Thoracic aorta (tissue), 2 donors: Measurements from ENCODE around the gene ZBTB21. TPM values are rescaled to one million over a fixed set of nuclear protein-coding genes. Genes with fewer than 3 reads are reported as not detected.

Source experiments
- ATAC-seq: fragments of 150-250 bp; one replicate; pipeline ENCODE4 v1.8.0; 2017; ENCODE audit warnings: low read depth; ENCODE audit not compliant: insufficient number of reproducible peaks, low FRiP score
- DNase-seq: peaks from one replicate; pipeline ENCODE4 v3.0.0-alpha.2; 2020; ENCODE audit warnings: low spot score
- H3K27ac ChIP-seq, 2 donors: fragments of 200-600 bp; sonication (generic); 1 replicate in 1 of 2; 2 replicates in 1 of 2; pipeline ENCODE4 v1.5.1; 2016; ENCODE audit warnings: mild to moderate bottlenecking in 2 of 2, moderate library complexity in 2 of 2
- H3K27me3 ChIP-seq: fragments of 200-600 bp; sonication (generic); replicated peaks from 2 replicates; pipeline ENCODE4 v1.6.0; 2016; ENCODE audit warnings: mild to moderate bottlenecking; ENCODE audit not compliant: insufficient read depth
- H3K36me3 ChIP-seq: fragments of 200-600 bp; sonication (generic); one replicate; pipeline ENCODE4 v1.5.1; 2016
- H3K4me1 ChIP-seq, 2 donors: fragments of 200-600 bp; sonication (generic); 1 replicate in 1 of 2; 2 replicates in 1 of 2; pipeline versions ENCODE4 v1.5.1 to v1.6.0; 2016; ENCODE audit warnings: low read depth in 2 of 2, mild to moderate bottlenecking in 1 of 2; ENCODE audit not compliant: control insufficient read depth in 1 of 2
- H3K4me3 ChIP-seq: fragments of 200-600 bp; sonication (generic); 2 replicates; pipeline ENCODE4 v1.5.1; 2016; ENCODE audit warnings: mild to moderate bottlenecking
- H3K9me3 ChIP-seq: fragments of 200-600 bp; sonication (generic); 2 replicates; pipeline ENCODE4 v1.5.1; 2016
- total RNA-seq, 2 donors: library from RNA; depleted of rRNA; stranded (reverse); fragments of >200 nt; gene quantifications; one replicate each; pipeline versions ENCODE4 v1.1.0 to v1.2.3, GENCODE V29; 2016
- TF ChIP-seq, protein P1 (sequence below): fragments of 200-600 bp; sonication (generic); IDR thresholded peaks from one replicate; pipeline ENCODE4 v1.5.1; 2019; ENCODE audit warnings: antibody characterized with exemption

Gene ZBTB21
- total RNA-seq, 2 donors from 2014 or later = 16.5 to 23.8 TPM

DNA sequence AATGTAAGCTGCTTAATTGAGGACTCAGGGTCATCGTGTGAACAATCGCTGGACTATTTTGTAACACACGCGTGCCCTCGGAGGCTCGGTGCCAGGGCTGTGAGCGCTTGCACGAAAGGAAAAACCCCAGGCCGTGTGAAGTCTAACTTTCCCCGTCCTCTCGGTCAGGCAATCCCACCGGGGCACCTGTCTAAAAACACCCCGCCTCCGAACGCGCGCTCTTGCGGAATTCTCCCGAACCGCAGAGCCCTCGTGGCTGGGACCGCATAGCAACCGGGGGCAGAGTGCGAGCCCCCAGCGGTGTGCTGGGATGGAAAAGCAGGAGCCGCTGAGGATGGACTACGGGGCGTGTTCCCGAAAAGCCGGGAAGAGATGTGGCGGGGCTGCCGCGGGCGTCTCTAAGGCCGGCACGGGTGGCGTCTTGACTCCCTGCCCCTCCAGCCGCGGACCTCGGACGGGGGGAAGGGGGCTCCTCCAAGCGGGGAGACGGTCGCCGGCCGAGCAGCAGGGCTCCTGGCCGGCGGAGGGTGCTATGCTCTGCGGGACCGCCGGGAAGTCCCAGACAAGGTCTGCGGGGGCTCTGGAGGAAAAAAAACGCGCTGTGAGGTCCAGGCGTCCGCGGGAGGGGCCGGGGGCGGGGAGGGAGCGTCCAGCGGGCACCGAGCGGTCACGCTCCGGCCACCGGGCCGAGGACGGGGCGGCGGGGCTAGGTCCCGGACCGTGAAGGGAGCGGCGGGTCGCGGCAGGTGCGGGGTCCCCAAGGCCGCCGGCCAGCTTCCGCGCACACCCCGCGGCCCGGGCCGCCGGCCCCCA is 936 bp downstream of the ZBTB21 start:
- no peaks in the 10 kb centered on the region for H3K9me3 ChIP-seq
- DNase-seq (no peak), ATAC-seq (peak; percentile 18)
- H3K4me3 ChIP-seq = peak overlapping the region; percentile 83
- no peaks in the 10 kb centered on the region for H3K36me3 ChIP-seq
- H3K27me3 ChIP-seq = no peaks in the 10 kb centered on the region
- H3K27ac ChIP-seq = peak overlapping the region; percentile 98
- peaks cover 0 to 32% of the 10 kb centered on the region in 2 donors for H3K4me1 ChIP-seq
- TF ChIP-seq, protein P1, sequence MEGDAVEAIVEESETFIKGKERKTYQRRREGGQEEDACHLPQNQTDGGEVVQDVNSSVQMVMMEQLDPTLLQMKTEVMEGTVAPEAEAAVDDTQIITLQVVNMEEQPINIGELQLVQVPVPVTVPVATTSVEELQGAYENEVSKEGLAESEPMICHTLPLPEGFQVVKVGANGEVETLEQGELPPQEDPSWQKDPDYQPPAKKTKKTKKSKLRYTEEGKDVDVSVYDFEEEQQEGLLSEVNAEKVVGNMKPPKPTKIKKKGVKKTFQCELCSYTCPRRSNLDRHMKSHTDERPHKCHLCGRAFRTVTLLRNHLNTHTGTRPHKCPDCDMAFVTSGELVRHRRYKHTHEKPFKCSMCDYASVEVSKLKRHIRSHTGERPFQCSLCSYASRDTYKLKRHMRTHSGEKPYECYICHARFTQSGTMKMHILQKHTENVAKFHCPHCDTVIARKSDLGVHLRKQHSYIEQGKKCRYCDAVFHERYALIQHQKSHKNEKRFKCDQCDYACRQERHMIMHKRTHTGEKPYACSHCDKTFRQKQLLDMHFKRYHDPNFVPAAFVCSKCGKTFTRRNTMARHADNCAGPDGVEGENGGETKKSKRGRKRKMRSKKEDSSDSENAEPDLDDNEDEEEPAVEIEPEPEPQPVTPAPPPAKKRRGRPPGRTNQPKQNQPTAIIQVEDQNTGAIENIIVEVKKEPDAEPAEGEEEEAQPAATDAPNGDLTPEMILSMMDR = peak; percentile 42

DNA sequence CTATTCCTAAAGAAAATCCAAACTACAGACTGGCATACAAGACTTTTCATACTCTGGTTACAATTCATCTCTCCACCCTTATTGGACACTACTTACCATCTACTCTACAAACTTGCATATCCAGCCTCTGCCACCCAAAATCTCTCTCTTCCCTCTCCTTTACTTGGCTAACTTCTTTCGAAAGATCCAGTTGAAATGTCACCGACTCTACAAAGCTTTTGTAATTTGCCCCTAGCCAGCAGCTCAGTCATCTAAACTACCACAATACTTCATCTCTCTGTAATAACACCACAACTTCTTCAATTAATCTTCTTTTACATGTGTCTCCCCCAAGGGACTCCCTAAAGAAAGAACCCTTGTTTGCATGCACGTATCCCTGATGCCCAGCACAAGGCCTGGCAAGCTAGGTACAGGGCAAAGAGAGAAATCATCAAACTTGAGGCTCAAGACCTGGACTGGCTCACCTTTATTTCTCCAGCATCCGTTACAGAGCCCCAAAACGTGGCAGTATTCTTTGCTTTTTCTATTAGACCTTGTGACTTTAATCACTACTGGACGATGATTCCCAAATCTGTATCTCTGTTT is 2.7 kb downstream of the ZBTB21 start:
- TF ChIP-seq, protein P1 = no peak
- Histone ChIP-seq H3K36me3 (no peaks in the 10 kb centered on the region), H3K4me1 (peaks cover 0 to 26% of the 10 kb centered on the region in 2 donors), H3K9me3 (no peaks in the 10 kb centered on the region), H3K27me3 (no peaks in the 10 kb centered on the region), H3K4me3 (no peak overlapping the region), H3K27ac (no peak overlapping the region)
- ATAC-seq = no peak
- DNase-seq = no peak

DNA sequence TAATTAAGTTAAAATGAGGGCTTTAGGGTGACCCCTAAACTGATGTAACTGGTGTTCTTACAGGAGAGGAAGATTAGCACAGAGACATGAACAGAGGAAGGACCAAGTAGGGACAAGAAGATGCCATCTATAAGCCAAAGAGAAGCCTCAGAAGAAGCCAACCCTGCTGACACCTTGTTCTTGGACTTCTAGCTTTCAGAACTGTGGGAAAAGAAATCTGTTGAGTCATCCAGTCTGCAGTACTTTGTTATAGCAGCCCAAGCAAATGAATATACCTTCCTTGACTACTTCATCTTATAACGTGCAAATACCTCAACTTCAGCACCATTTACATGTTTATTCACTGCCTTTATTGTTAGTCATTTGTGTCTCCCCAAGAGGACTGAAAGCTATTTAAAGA is 3.4 kb downstream of the ZBTB21 start:
- H3K9me3 ChIP-seq = no peaks in the 10 kb centered on the region
- no peak overlapping the region for H3K4me3 ChIP-seq
- H3K36me3 ChIP-seq = no peaks in the 10 kb centered on the region
- DNase-seq (no peak), ATAC-seq (no peak)
- H3K27me3 ChIP-seq = no peaks in the 10 kb centered on the region
- TF ChIP-seq, protein P1 = no peak
- H3K27ac ChIP-seq = no peak overlapping the region
- peaks cover 0 to 19% of the 10 kb centered on the region in 2 donors for H3K4me1 ChIP-seq

DNA sequence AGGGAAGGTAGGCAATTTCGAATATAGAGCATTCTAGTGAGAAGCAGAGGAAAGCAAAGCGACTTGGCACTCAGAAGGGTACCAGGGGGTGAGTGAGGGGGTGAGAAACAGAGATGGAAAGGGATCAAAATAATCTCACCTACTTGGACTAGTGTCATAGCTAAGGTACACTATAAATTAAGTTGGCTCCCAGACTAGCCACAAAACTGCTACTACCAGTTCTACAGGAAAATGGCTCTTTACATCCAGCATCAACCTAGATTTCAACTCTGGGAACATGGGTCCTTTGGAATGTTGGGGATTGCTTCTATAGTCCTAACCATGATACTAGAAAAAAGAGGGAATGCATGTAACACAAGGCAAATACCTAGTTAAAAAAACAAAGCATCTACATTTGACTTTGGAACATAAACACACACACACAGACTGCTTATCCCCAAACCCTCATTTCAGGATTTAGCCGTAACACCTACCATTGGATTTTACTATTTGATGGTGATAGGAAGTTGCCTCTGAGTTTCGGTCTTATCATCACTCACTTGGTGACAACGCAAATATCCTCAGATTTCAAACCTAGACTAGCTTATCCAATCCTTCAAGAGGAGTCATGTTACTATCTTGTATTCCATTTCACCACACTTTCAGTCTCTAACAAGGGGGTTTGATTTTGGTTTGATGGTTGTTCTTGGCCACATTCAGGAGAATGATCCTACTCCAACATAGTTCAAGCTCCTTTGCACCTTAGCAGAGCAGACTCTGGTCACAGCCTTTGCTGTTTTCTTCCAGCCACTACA is 5.6 kb downstream of the ZBTB21 start:
- Histone ChIP-seq H3K27me3 (no peaks in the 10 kb centered on the region), H3K4me3 (no peak overlapping the region), H3K27ac (no peak overlapping the region), H3K9me3 (no peaks in the 10 kb centered on the region), H3K36me3 (peaks cover 2% of the 10 kb centered on the region), H3K4me1 (peaks cover 0 to 16% of the 10 kb centered on the region in 2 donors)
- DNase-seq = no peak
- ATAC-seq = no peak
- TF ChIP-seq, protein P1 = no peak

DNA sequence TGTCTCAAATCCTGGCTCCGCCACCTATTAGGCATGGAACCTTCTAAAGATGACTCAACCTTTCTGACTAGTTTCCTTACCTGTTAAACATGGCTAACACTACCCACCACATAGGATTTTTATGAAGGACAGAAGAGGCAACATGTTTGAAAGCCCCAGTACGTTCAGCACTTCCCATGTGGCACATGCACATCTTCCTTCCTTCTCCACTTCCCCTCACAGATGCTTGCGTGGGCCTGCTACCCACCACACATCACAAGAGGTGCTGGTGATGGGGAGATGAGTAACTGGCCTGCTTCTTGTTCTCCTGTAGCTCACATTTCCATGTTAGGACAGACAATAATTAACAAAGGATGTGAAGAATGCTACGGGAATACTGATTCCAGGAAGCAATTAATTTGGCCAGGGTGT is 7.1 kb downstream of the ZBTB21 start:
- Histone ChIP-seq H3K27ac (no peak overlapping the region), H3K36me3 (peaks cover 2% of the 10 kb centered on the region), H3K4me3 (no peak overlapping the region), H3K4me1 (peaks cover 0 to 8% of the 10 kb centered on the region in 2 donors), H3K27me3 (no peaks in the 10 kb centered on the region), H3K9me3 (no peaks in the 10 kb centered on the region)
- TF ChIP-seq, protein P1 = no peak
- DNase-seq = no peak
- no peak for ATAC-seq
